Measurements from ENCODE around the gene SPCS2. TPM values are rescaled to one million over a fixed set of nuclear protein-coding genes. Genes with fewer than 3 reads are reported as not detected.
A peak's percentile ranks its signal among the peaks of the same experiment; 100 is the strongest.
"Not testable (repeated sequence)": the region's sequence is repeated elsewhere in the genome, so short reads cannot be mapped to it uniquely, and the experiment has no call there.

SPCS2 gene
- total RNA-seq, 1 experiment from 2014 or later = 91.5 TPM

DNA sequence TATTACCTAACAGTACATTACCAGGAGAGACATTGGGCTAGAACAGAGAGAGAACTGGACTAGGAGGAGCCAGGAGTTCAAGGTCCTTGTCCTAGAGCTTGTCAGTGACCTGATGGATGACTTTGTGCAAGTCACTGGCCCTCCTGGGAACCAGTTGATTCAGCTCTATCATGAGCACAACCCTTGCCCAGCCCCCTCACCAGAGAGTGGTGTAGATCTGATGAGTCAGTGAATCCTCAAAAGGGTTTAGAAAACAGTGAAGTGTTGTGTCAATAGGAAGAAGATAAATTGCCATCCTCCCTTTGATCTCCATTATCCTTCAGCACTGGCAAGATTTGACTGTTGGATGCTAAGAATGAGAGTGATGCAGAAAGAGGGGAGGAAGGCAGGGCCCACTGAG, 64.0 kb downstream of the SPCS2 start:
- Histone ChIP-seq H3K9ac (ENCODE audit: low read length) (no peak overlapping the region), H3K4me3 (ENCODE audit: low read length) (no peak overlapping the region)

DNA sequence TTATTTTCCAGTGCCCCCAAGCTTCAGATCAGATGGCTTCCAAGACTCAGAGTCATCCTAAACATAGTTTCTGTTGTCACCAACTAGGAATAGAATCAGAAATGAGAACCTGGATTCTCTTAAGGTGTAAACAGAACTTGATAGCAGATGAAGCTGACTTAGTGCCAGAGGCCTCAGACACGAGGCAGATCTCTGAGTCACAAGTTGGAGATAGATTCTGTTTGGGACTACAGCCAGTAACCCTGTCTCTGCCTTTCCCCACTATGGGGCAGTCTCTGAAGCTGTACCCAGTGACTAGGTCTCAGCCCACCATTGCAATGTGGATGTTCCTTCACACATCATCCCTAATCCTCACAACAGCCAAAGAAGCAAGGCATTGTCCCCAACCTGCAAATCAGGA, 65.1 kb downstream of the SPCS2 start:
- Histone ChIP-seq H3K79me2 (ENCODE audit: low read length) (no peaks in the 10 kb centered on the region), H3K4me2 (ENCODE audit: low read depth, low read length, poor library complexity, severe bottlenecking) (no peak overlapping the region), H2AFZ (ENCODE audit: low read length) (no peak overlapping the region), H3K36me3 (ENCODE audit: insufficient read depth, low read length) (peaks cover 66% of the 10 kb centered on the region), H3K4me3 (ENCODE audit: low read length) (no peak overlapping the region), H3K9ac (ENCODE audit: low read length) (no peak overlapping the region), H3K27ac (ENCODE audit: low read length) (no peak overlapping the region), H3K4me1 (ENCODE audit: low read length) (no peaks in the 10 kb centered on the region), H3K27me3 (ENCODE audit: low read length) (no peaks in the 10 kb centered on the region), H3K9me2 (replicated peaks; ENCODE audit: insufficient read depth, low read length) (no peaks in the 10 kb centered on the region), H3K9me3 (ENCODE audit: low read length) (no peaks in the 10 kb centered on the region), H4K20me1 (ENCODE audit: insufficient read depth, low read depth, low read length) (no peaks in the 10 kb centered on the region)
- DNase-seq = no peak

More for the DNA sequence above, 64.0 kb downstream of the SPCS2 start:
- Histone ChIP-seq H3K9me3 (ENCODE audit: low read length) (no peaks in the 10 kb centered on the region), H3K4me1 (ENCODE audit: low read length) (no peaks in the 10 kb centered on the region), H2AFZ (ENCODE audit: low read length) (no peak overlapping the region), H4K20me1 (ENCODE audit: insufficient read depth, low read depth, low read length) (no peaks in the 10 kb centered on the region), H3K36me3 (ENCODE audit: insufficient read depth, low read length) (peaks cover 66% of the 10 kb centered on the region), H3K27ac (ENCODE audit: low read length) (no peak overlapping the region), H3K79me2 (ENCODE audit: low read length) (no peaks in the 10 kb centered on the region), H3K9me2 (replicated peaks; ENCODE audit: insufficient read depth, low read length) (no peaks in the 10 kb centered on the region), H3K4me2 (ENCODE audit: low read depth, low read length, poor library complexity, severe bottlenecking) (no peak overlapping the region), H3K27me3 (ENCODE audit: low read length) (no peaks in the 10 kb centered on the region)
- DNase-seq = no peak

DNA sequence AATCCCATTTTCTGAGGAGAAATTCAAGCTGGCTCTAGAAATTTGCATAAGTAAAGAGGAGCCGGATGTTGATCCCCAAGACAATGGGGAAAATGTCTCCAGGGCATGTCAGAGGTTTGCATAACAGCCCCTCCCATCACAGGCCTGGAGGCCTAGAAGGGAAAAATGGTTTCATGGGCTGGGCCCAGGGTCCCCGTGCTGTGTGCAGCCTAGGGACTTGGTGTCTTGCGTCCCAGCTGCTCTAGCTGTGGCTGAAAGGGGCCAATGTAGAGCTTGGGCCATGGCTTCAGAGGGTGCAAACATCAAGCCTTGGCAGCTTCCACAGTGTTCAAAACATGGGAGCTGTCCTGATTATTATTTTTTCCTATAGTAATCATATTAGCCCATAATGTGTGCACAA, 70.1 kb downstream of the SPCS2 start:
- not testable (repeated sequence) for H3K9ac ChIP-seq (ENCODE audit: low read length); H2AFZ ChIP-seq (ENCODE audit: low read length); DNase-seq; H3K4me2 ChIP-seq (ENCODE audit: low read depth, low read length, poor library complexity, severe bottlenecking); H3K4me3 ChIP-seq (ENCODE audit: low read length); H3K79me2 ChIP-seq (ENCODE audit: low read length); H4K20me1 ChIP-seq (ENCODE audit: insufficient read depth, low read depth, low read length); H3K9me3 ChIP-seq (ENCODE audit: low read length); H3K27ac ChIP-seq (ENCODE audit: low read length); H3K27me3 ChIP-seq (ENCODE audit: low read length); H3K9me2 ChIP-seq (replicated peaks; ENCODE audit: insufficient read depth, low read length)
- Histone ChIP-seq H3K4me1 (ENCODE audit: low read length) (peaks cover 21% of the 10 kb centered on the region), H3K36me3 (ENCODE audit: insufficient read depth, low read length) (peaks cover 34% of the 10 kb centered on the region)

DNA sequence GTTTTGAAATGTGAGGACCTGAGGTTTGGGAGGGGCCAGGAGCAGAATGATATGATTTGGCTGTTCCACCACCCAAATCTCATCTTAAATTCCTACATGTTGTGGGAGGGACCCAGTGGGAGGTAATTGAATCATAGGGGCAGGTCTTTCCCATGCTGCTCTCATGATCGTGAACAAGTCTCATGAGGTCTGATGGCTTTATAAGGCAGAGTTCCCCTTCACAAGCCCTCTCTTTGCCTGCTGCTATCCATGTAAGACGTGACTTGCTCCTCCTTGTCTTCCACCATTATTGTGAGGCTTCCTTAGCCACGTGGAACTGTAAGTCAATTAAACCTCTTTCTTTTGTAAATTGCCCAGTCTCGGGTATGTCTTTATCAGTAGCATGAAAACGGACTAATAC, 71.3 kb downstream of the SPCS2 start:
- H3K4me1 ChIP-seq (ENCODE audit: low read length) = peaks cover 32% of the 10 kb centered on the region
- not testable (repeated sequence) for DNase-seq; H3K9ac ChIP-seq (ENCODE audit: low read length); H3K9me3 ChIP-seq (ENCODE audit: low read length); H4K20me1 ChIP-seq (ENCODE audit: insufficient read depth, low read depth, low read length); H3K27me3 ChIP-seq (ENCODE audit: low read length); H2AFZ ChIP-seq (ENCODE audit: low read length); H3K9me2 ChIP-seq (replicated peaks; ENCODE audit: insufficient read depth, low read length); H3K4me3 ChIP-seq (ENCODE audit: low read length); H3K79me2 ChIP-seq (ENCODE audit: low read length); H3K27ac ChIP-seq (ENCODE audit: low read length); H3K4me2 ChIP-seq (ENCODE audit: low read depth, low read length, poor library complexity, severe bottlenecking)
- H3K36me3 ChIP-seq (ENCODE audit: insufficient read depth, low read length) = peaks cover 26% of the 10 kb centered on the region

GRCh38 chr11:75022296-75022695, 73.2 kb downstream of the SPCS2 start:
- no peak for DNase-seq
- no peaks in the 10 kb centered on the region for H3K27me3 ChIP-seq (ENCODE audit: low read length)
- peaks cover 9% of the 10 kb centered on the region; the same call in 1 of the 2 replicates for H3K36me3 ChIP-seq (ENCODE audit: insufficient read depth, low read length)
- H3K9me3 ChIP-seq (ENCODE audit: low read length) = no peaks in the 10 kb centered on the region
- H3K4me3 ChIP-seq (ENCODE audit: low read length) = no peak overlapping the region
- H3K79me2 ChIP-seq (ENCODE audit: low read length) = no peaks in the 10 kb centered on the region
- no peak overlapping the region for H3K4me2 ChIP-seq (ENCODE audit: low read depth, low read length, poor library complexity, severe bottlenecking)
- H4K20me1 ChIP-seq (ENCODE audit: insufficient read depth, low read depth, low read length) = no peaks in the 10 kb centered on the region
- no peaks in the 10 kb centered on the region for H3K9me2 ChIP-seq (replicated peaks; ENCODE audit: insufficient read depth, low read length)
- peak overlapping the region; percentile 12; the same call in 1 of the 2 replicates for H3K9ac ChIP-seq (ENCODE audit: low read length)
- H2AFZ ChIP-seq (ENCODE audit: low read length) = no peak overlapping the region
- H3K4me1 ChIP-seq (ENCODE audit: low read length) = peaks cover 52% of the 10 kb centered on the region
- peak overlapping the region; percentile 57 for H3K27ac ChIP-seq (ENCODE audit: low read length)

- Histone ChIP-seq H2AFZ (ENCODE audit: low read length) (no peak overlapping the region), H3K79me2 (ENCODE audit: low read length) (no peaks in the 10 kb centered on the region), H3K36me3 (ENCODE audit: insufficient read depth, low read length) (peaks cover 12% of the 10 kb centered on the region; the same call in 1 of the 2 replicates), H3K9me2 (replicated peaks; ENCODE audit: insufficient read depth, low read length) (no peaks in the 10 kb centered on the region), H3K4me1 (ENCODE audit: low read length) (peaks cover 58% of the 10 kb centered on the region), H4K20me1 (ENCODE audit: insufficient read depth, low read depth, low read length) (no peaks in the 10 kb centered on the region), H3K27ac (ENCODE audit: low read length) (peak overlapping the region; percentile 80), H3K9ac (ENCODE audit: low read length) (peak overlapping the region; percentile 36), H3K27me3 (ENCODE audit: low read length) (no peaks in the 10 kb centered on the region), H3K4me2 (ENCODE audit: low read depth, low read length, poor library complexity, severe bottlenecking) (no peak overlapping the region), H3K4me3 (ENCODE audit: low read length) (no peak overlapping the region), H3K9me3 (ENCODE audit: low read length) (no peaks in the 10 kb centered on the region)
- peak; percentile 91 for DNase-seq
Observed at GRCh38 chr11:75022759-75023396, 73.8 kb downstream of the SPCS2 start.

- Histone ChIP-seq H3K4me2 (ENCODE audit: low read depth, low read length, poor library complexity, severe bottlenecking) (peak overlapping the region; percentile 28), H3K27ac (ENCODE audit: low read length) (peak overlapping the region; percentile 80), H2AFZ (ENCODE audit: low read length) (no peak overlapping the region), H3K79me2 (ENCODE audit: low read length) (no peaks in the 10 kb centered on the region), H3K9me3 (ENCODE audit: low read length) (no peaks in the 10 kb centered on the region), H3K9me2 (replicated peaks; ENCODE audit: insufficient read depth, low read length) (no peaks in the 10 kb centered on the region), H3K36me3 (ENCODE audit: insufficient read depth, low read length) (0 out of 2 replicates have a peak, but pooled peaks cover 10% of the 10 kb centered on the region), H3K9ac (ENCODE audit: low read length) (peak overlapping the region; percentile 36), H4K20me1 (ENCODE audit: insufficient read depth, low read depth, low read length) (no peaks in the 10 kb centered on the region), H3K27me3 (ENCODE audit: low read length) (no peaks in the 10 kb centered on the region), H3K4me1 (ENCODE audit: low read length) (peaks cover 65% of the 10 kb centered on the region), H3K4me3 (ENCODE audit: low read length) (no peak overlapping the region)
- DNase-seq = no peak
Observed at GRCh38 chr11:75023446-75024067, 74.5 kb downstream of the SPCS2 start.

GRCh38 chr11:75024068-75024449, 75.0 kb downstream of the SPCS2 start:
- H2AFZ ChIP-seq (ENCODE audit: low read length) = no peak overlapping the region
- 0 out of 2 replicates have a peak, but pooled peaks cover 7% of the 10 kb centered on the region for H3K36me3 ChIP-seq (ENCODE audit: insufficient read depth, low read length)
- H3K9me3 ChIP-seq (ENCODE audit: low read length) = no peaks in the 10 kb centered on the region
- peak overlapping the region; percentile 28 for H3K4me2 ChIP-seq (ENCODE audit: low read depth, low read length, poor library complexity, severe bottlenecking)
- peak overlapping the region; percentile 80 for H3K27ac ChIP-seq (ENCODE audit: low read length)
- DNase-seq = no peak
- no peaks in the 10 kb centered on the region for H3K79me2 ChIP-seq (ENCODE audit: low read length)
- H3K9ac ChIP-seq (ENCODE audit: low read length) = peak overlapping the region; percentile 36
- H3K4me3 ChIP-seq (ENCODE audit: low read length) = no peak overlapping the region
- no peaks in the 10 kb centered on the region for H3K27me3 ChIP-seq (ENCODE audit: low read length)
- no peaks in the 10 kb centered on the region for H4K20me1 ChIP-seq (ENCODE audit: insufficient read depth, low read depth, low read length)
- no peaks in the 10 kb centered on the region for H3K9me2 ChIP-seq (replicated peaks; ENCODE audit: insufficient read depth, low read length)
- H3K4me1 ChIP-seq (ENCODE audit: low read length) = peaks cover 70% of the 10 kb centered on the region

Data from Karpas-422 (cell line).